ENCODE data around the gene SNAP29.
"Not testable (repeated sequence)": the region's sequence is repeated elsewhere in the genome, so short reads cannot be mapped to it uniquely, and the experiment has no call there.

Gene SNAP29

DNA sequence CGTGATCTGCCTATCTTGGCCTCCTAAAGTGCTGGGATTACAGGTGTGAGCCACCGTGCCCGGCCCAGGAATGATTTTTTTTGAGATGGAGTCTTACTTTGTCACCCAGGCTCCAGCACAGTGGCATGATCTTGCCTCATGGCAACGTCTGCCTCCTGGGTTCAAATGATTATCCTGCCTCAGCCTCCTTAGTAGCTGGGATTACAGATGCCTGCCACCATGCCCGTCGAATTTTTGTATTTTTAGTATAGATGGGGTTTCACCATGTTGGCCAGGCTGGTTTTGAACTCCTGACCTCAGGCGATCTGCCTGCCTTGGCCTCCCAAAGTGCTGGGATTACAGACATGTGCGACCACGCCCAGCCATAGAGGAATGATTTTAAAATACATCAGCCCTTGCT is 76.2 kb downstream of the SNAP29 start:
- not testable (repeated sequence) for DNase-seq

GRCh38 chr22:20935780-20936539 is 77.2 kb downstream of the SNAP29 start:
- DNase-seq, result not testable (repeated sequence)

DNA sequence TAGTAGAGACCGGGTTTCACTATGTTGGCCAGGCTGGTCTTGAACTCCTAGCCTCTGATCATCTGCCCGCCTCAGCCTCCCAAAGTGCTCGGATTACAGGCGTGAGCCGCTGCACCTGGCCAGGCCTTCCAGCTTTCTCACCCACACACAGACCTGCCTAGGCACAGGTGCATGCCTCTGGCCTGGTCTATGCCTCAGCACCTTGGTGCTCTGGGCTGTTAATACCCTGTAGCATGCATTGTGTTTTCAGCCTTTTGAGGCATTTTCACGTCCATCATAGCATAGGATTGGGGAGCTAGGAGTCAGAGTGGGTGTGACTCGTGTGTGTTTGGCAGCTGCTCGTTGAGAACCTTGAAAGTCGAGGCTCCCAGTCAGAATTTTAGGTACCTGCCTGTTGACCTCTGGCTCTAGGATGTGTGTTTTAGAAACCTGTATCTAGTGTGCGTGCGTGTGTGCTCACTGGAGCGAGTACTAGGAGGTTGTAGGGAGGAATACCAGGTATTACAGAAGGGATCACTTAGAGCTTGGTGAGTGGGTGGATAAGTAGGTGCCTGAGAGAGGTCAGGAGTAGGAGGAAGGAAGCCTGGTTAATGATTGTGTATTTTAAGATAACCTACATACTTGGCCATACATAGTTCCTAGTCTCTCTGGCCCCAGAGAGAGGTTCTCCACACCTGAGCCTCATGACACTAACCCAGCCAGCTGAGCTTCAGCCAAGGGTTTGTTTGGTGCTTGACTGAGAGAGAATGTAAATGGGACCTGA is 78.4 kb downstream of the SNAP29 start:
- DNase-seq, result no peak

DNA sequence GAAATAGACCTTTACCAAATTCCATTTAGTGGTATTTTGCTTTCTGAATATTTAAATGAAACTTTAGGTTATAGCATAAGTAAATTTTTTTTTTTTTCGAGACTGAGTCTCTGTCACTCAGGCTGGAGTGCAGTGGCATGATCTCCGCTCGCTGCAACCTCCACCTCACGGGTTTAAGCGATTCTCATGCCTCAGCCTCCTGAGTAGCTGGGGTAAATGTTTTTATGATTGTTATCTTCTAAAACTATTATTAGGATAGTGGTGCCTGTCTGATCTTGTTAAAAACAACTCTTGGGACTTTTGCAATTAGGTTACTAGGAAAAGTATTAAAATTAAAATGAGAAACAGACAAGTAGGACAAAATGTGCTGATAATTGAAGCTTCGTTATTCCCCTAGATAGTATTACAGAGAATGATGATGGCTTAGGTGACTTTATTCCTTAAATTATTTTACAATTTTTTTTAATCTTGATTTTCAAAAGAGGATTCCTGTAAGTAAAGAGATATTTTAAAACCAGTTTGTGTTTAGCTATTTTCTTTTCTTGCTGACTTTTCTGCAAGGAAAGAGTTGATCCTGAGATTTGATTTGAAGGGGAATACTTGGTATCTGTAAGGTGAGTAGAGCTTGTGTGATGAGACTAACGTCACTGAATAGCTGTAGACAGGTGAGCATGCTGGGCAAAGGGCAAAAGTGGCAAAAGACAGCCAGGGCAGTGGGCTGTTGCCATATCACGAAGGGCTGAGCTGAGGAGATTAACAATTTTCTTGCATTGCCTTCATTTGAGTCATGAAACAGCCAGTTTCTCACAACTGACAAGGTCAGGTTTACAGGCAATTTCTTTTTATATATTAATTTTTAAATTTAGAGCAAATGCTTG is 79.2 kb downstream of the SNAP29 start:
- DNase-seq, result no peak

DNA sequence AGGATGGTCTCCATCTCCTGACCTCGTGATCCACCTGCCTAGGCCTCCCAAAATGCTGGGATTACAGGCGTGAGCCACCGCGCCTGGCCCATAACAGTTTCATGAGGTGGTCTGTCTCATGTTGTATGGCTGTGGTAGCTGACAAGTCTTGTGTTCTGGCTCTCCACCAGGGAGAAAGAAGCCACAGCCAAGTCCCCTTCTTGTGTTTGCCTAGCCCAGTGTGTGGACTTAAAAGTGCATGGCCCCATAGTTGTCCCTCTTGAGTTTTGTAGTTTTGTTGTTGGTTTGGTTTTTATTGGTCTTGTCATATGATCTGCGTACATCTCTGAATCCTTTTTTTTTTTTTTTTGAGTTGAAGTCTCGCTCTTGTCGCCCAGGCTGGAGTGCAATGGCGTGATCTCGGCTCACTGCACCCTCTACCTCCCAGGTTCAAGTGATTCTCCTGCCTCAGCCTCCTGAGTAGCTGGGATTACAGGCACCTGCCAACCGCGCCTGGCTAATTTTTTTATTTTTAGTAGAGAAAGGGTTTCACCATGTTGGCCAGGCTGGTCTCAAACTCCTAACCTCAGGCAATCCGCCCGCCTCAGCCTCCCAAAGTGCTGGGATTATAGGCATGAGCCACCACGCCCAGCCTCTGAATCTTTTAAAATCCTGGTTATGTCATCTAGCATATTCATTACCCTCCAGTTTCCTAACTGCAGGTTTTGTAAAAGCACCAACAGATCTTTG is 80.8 kb downstream of the SNAP29 start:
- not testable (repeated sequence) for DNase-seq

GRCh38 chr22:20940186-20940651 is 81.4 kb downstream of the SNAP29 start:
- DNase-seq, result no peak

All from SW 1271 (cell line).